Amniotic epithelial cell (primary cell): Measurements from ENCODE around the gene USP49.

Source experiments
- DNase-seq: peaks from one replicate; pipeline ENCODE4 v3.0.0-alpha.2; 2010; ENCODE audit warnings: low read depth

USP49 gene

GRCh38 chr6:41929924-41930323, 34.7 kb upstream of the USP49 start:
- DNase-seq = no peak

- no peak for DNase-seq
Observed at GRCh38 chr6:41927253-41927652, 32.1 kb upstream of the USP49 start.

- no peak for DNase-seq
Observed at GRCh38 chr6:41922154-41922553, 27.0 kb upstream of the USP49 start.

DNA sequence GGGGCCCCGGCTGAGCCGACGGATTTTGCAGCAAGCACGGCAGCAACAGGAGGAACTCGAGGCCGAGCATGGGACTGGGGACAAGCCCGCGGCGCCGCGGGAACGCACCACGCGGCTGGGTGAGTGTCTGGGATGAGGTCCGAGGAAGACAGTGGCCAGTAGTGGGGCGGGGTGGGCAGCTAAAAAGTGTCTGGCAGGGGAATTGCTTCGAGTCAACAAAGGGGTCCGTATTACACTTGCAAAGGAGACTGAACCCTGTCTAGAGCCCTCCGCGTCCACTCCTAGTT, 26.5 kb upstream of the USP49 start:
- no peak for DNase-seq

DNA sequence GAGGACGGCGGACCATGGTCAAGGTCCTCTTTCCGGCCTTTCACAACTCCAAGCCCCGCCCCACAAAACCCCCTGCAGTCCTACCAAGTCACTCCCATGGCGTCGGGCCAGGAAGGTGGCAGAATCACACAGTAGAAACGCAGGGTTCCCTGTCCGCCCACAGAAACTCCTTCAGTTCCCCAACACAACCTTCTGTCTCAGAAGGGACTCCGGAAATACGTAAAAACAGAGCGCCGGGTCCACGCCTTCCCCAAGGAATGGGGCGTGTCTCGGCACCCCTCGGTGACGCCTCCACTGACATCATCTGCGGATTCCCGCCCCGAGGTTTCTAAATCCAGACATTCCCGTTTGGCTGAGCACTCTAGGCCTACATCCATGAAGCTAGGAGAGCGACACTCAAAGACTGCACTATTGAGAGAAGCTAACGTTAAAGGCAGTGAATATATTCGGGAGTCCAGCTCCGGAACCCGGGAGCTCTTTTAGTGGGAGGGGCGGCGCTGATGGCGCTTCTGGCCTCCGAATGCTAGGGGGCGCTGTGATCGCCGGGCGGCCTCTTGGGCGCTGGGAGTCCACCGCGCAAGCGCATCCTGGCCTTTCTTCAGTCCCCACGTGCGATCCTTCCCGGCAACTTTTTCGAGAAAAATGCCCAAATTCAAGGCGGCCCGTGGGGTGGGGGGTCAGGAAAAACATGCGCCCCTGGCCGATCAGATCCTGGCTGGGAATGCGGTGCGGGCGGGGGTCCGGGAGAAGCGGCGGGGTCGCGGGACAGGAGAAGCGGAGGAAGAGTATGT, 25.9 kb upstream of the USP49 start, which contains the start of the genes BYSL and MED20:
Gene BYSL, plus strand, starts transcription at position 579 of the 791 bp plus-strand sequence. Its CDS starts 64 bp downstream, at position 643.
Gene MED20, minus strand, starts transcription at position 219 of the 791 bp plus-strand sequence. Its CDS starts 121 bp downstream, at position 98.
- peak; percentile 91 for DNase-seq

DNA sequence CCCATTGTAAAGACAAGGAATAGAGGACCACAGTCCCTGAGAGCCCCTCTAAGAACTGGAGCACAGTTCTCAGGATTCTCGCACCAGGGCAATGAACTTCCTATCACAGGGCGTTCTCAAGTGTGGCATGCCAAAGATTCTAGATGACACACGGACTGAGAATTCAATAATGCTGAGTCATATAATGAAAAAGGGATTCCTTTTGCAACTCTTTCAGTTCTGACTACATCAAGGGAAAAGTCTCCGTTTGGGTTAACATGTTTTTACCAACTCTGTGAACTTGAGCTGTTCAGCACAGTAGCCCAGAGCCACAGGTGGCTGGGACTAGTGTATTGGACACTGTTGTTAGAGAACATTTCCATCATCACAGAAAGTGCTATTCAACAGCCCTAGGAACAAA, 22.4 kb upstream of the USP49 start:
- DNase-seq = peak; percentile 92

GRCh38 chr6:41914869-41915530, 19.8 kb upstream of the USP49 start:
- DNase-seq = no peak

- DNase-seq = no peak
Observed at GRCh38 chr6:41914343-41914742, 19.2 kb upstream of the USP49 start.

DNA sequence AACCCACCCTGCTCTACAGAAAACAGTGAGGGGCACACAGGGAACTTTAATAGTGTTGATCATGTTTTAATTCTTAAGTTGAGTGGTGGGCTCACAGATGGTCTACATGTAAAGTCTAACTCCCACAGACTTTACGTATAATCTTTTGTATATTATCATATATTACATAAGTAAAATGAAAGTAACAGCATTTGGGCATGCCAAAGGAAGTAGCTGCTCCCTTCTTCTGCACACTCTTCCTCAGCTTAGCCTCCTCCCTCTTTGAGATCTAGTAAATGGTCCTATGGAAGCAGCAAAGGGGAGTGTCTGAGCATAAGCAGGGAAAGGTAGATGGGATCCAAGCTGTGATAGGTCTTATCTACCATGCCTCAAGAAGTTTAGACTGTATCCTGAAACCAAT, 14.6 kb upstream of the USP49 start:
- no peak for DNase-seq

DNA sequence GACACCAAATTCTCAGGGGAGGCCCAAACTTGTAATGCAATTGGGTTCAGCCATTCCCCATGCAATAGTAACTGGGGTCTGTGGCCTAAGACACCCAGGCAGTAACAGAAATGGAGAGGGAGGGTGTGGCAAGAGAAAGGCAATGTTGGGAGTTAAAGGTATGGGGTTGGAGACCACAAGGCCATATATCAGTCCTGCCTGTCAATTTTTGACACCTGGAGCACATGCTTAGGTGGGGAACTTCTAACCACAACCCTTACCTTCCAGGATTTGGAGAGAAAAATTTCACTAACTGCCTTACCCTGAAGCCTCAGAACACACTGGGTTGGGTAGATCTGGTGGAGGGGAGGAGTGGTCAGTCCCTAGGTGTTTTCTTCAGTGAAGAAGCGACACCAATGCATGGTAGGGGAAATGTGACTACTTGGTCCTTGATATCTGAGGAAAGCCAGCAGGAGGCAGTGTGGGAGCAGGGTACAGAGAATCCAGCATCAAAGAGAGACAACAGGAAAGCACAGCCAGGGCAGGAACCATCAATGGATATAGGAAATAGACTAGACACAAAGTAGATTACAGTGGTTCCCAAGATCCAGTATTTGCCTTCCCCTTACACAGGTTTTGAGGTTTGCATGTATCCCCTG, 6.8 kb upstream of the USP49 start:
- peak; percentile 49 for DNase-seq

GRCh38 chr6:41900861-41901260, 5.7 kb upstream of the USP49 start:
- no peak for DNase-seq

DNA sequence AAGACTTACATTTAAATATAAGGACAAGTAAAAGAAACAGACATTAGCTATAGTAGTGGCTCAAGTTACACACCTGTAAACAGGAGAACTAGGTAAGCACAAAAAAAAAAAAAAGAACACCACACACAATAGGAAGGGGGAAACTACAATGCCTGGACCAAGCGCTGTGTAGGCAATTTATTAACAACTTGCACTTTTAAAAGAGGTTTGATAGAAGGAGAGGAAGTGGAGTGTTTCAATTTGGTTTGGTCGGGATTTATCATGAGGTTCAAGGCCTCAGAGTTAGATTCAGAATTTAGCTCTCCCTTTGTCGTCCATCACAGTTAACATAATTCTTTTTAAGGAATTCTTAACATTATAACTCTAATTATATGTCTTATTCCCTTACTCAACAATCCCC, 1.1 kb upstream of the USP49 start:
- no peak for DNase-seq

DNA sequence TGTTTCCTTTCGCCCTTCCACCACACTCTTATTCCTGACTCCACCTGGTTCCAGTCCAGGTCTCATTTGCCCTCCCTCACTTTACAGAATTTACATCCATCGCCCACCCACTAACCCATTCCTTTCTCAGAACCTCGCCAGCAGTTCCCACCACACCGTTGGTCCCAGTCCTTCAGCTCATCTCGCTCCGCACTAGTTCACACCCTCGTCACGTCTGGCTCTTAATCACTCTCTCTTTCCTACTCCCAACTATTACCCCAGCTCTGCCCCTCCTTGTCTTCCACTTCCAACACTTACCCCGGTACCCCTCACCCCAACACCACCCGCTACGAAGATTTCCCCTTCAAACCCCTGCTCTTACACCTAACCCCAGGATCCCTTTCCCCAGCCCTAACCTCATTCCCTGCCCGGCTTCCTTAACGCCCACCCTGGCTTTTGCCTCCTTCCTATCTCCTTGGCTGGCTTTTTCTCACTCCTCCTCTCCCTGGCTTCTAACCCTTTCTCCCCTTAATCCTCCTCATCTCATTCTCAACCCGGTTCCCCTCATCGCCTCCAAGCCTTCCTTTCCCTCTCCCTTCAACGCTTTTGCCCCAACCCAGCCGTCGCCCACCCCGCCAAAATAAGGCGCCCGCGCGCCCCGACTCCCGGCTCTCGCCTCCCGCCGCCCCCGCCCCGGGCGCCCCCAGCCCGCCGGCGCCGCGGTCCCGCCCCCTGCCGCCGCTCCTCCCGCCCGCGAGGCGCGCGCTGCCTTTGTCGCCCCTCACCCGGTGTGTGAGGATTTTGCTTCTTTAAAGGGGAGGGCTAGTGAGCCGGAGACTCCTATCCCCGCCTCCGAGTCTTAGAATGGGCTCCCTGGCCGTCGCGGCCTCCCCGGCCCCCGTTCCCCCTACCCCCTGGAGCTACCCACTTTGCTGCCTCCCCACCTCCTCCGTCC, 542 bp downstream of the USP49 start:
- DNase-seq = no peak

DNA sequence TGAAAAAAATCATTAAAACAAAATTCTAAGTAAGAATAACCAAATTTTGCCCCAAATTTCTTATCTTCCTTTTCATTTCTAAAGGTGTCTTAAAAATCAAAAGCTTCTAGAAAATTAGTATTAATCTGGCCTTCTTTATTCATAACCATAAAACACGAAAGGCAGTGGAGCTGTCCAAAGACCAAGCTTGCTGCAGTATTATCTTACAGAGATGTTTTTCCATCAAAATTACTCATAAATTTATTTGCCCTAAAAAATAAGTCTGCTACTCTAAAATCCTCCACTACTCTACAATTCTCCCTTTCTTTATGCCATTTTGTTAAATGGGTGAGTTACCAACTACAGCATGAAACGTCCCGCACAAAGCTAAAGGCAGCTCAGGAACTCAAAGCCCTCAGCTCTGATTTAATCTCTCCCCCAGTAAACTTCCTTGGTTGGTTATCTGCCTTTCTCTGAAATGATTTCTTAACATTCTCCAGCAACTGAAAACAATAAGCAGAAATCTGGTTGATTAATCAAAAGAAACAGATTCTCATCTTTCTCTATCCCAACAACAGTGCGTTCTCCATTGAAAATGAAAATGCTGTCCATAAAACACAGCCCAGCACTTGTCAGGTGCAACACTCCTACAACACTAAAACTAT, 2.1 kb downstream of the USP49 start:
- DNase-seq = no peak

DNA sequence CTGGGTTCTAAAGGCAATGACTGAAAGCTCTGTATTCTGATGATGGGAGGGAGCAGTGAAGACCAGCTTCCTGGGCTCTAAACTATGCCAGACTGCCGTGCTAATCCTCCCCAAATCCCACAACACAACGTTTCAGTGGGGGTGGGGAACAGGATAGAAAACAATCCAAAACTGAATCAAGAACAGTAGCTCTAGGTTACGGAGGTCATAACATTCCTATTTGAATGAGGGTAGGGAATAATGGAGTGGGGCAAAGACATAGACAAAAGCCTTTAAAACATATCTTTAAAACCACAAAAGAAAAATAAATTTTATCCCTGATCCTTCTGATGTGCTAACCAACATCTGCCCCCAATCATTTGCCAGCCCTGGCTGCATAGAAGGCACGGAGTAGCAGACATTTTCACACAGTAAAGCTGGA, 7.8 kb downstream of the USP49 start:
- DNase-seq = no peak

- no peak for DNase-seq
Observed at GRCh38 chr6:41885930-41886329, 9.2 kb downstream of the USP49 start.

DNA sequence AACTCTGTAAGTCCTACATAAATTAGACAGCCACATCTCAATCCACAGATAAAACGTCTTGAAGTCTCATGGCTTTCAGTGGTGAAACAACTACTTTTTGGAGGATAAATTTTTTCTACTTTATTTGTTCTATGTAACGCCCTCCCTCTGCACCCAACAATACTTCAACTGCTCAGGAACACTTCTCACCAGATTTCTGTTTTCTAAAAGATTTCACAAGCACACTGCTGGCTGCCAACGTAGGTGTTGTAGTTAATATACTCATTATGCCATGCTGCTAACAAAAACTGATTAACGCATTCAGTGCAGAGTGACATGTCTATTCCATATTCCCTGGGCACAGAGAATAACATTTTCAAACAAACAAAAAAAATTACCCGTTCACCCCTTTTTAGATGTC, 10.2 kb downstream of the USP49 start:
- no peak for DNase-seq

- DNase-seq = no peak
Observed at GRCh38 chr6:41881506-41881905, 13.7 kb downstream of the USP49 start.

DNA sequence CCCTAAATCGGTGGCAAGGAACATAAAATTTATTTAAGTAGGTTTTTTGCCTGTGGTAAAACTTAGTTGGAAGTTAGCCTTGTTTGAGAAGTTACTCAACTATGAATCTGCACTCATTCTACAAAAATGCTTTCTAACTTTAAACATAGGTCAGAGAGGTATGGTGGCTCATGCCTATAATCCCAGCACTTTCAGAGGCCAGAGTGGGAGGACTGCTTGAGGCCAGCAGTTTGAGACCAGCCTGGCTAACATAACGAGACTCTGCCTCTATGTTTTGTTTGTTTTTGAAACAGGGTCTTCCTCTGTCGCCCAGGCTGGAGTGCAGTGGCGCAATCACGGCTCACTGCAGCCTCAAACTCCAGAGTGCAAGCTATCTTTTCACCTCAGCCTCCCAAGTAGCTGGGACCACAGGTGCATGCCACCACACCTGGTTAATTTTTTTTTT, 16.2 kb downstream of the USP49 start:
- peak; percentile 67 for DNase-seq

DNA sequence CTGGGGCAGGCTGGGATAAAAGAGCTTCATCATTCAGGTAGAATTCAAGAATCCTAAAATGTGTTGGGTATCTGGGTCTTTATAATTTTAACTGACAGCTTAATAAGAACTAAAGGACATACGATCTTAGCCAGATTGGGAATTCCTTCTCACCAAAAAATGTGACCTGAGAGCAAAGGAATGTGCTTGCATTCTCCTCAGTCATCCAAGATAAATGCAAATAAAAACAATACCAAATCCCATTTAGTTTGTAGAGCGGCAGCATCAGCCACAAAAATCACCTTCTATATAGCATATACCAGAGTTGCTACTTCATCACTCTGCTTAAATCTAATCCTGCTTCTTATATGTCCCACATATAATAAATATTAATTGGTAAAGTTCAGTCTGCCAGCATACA, 16.9 kb downstream of the USP49 start:
- DNase-seq = peak; percentile 47

GRCh38 chr6:41877051-41877680, 18.0 kb downstream of the USP49 start:
- no peak for DNase-seq
